GM21717 (cell line): ENCODE measurements around the gene RSL24D1.
"Not testable (repeated sequence)": the region's sequence is repeated elsewhere in the genome, so short reads cannot be mapped to it uniquely, and the experiment has no call there.

Experiments used
- ATAC-seq: cut with Tn5 transposase; IDR thresholded peaks from one replicate; pipeline ENCODE4 v1.9.1; 2021; ENCODE audit warnings: mild to moderate bottlenecking, moderate library complexity; ENCODE audit not compliant: unreplicated experiment

RSL24D1 gene

DNA sequence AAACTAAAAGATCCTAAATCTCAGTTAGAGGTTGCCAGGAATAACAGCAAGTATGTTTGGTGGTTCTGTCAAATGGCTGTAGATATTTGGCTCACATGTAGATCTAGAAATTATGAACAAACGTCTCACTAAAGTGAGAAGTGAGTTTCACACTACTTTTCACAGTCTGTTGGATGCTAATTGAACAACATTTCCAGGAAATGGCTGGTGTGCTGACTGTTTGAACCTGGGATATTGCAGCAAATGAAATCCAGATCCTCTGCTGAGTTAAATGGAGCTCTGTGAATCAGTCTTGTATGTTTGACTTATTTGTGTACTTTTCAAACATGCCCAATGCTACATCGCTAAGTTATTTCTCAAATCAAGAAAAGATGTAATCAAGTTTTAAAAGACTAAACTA, 21.3 kb upstream of the RSL24D1 start:
- no peak for ATAC-seq

DNA sequence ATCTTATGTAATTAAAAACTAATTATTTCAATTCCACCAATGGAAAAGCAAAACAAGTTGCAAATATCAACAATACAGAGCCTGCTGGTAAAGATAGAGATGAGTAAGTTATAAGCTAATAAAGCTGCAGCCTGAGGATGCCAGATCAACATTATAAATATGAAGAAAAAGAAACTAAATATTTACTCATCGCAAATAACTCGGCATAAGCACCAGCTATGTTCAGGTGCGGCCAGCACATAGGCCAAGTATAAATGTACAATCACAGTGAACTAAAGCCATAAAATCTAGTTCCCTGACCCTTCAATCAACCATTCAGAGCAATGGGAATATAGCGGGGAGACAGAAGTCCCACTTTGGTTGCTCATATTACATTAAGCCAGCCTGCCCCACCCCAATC, 7.7 kb upstream of the RSL24D1 start:
- no peak for ATAC-seq

- no peak for ATAC-seq
These were observed 5.5 kb upstream of the RSL24D1 start for GRCh38 chr15:55202206-55202605.

DNA sequence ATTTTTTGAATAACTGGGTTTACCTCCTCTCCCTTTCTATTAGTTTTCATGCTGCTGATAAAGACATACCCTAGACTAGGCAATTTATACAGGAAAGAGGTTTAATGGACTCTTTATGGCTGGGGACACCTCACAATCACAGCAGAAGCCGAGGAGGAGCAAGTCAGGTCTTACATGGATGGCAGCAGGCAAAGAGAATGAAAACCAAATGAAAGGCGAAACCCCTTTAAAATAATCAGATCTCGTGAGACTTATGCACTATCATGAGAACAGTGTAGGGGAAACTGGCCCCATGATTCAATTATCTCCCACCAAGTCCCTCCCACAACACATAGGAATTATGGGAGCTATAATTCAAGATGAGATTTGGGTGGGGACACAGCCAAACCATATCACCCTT, 2.0 kb upstream of the RSL24D1 start:
- ATAC-seq = no peak

DNA sequence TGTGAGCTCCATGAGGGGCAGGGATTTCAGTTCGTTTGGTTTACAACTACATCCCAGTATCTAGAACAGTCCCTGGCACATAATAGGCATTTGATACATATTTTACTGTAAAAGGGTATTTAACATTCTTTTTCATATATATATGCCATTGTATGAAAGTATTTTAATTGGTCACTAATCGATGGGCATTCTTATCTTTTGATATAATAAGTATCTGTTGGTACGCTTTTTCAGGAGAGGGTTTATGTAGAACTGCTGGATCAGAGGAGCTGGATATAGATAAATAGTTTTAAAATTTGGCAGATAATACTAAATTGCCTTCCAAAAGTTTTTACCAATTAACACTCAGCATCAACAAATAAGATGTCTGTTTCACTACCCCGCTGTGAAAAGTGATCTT, 978 bp upstream of the RSL24D1 start:
- ATAC-seq = no peak

DNA sequence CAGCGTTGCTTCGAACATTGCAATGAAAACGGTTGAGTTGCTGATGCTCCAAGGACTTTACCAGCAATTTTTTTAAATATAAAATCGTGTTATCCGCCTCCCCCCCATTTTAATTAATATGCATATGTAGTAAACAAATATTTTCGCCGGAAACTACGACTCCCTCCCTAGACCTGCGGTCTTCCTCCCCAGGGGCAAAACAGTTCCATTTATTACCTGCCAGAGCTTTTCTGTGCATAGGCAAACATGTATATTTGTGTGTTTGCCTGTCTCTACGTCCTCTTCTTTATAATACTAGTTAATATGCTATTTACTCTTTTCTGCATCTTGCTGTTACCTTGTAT, 593 bp upstream of the RSL24D1 start:
- ATAC-seq = peak; percentile 13

DNA sequence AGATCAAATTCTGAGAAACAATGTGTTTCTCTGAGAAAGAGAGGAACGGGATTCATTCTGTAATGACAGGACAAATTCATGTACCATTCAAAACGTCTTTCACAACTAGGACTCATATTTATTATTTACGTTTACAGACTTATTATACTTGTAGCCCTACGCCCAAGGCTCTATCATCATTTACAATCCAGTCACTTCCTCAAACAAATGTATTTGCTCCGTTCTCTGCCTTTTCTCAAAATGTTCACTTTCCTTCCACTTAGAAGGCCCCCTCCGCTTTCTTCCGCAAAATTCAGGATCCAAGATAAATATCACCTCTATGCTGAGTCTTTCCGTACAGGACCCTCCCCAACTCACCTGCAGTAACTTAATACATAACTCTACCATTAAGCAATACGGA, 745 bp downstream of the RSL24D1 start:
- no peak for ATAC-seq

- no peak for ATAC-seq
These were observed 2.5 kb downstream of the RSL24D1 start for GRCh38 chr15:55194256-55194655.

GRCh38 chr15:55186331-55186730, 10.4 kb downstream of the RSL24D1 start:
- ATAC-seq = no peak

DNA sequence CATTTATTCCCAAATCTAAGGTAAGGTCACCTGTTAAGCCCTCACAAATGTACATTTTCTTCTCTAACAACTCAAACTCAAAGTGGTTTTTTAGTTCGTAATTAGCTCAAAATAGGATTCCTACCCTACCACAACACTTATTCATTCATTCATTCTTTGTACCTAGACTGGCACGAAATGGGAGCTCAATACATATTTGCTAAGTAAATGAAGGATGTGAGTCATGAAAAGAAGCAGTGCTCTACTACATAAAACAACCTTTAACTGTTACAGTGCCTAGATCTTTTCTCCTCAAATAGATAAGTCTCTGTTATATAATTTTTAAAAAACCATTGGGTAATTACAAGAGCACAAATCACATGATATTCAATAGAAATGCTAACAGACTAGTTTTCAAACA, 13.1 kb downstream of the RSL24D1 start:
- ATAC-seq = no peak

DNA sequence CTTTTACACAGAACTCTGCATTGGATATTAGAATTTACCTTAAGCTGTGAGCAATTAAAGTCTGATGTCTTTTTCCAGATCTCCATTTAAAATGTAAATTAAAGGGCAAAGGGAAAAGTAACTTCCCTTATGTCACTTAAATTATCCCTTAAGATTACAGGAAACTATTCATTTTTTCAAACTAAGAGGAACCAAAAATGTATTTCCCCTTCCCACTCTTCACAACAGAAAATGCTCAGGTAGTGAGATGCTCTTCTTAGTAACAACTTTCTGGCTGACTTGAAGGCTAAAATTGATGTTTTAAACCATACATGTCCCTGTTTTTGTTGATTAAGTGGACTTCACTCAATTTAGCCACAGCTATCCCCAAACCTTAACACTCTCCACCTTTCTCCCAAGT, 17.6 kb downstream of the RSL24D1 start:
- no peak for ATAC-seq

- no peak for ATAC-seq
These were observed 26.4 kb downstream of the RSL24D1 start for GRCh38 chr15:55170361-55170760.

DNA sequence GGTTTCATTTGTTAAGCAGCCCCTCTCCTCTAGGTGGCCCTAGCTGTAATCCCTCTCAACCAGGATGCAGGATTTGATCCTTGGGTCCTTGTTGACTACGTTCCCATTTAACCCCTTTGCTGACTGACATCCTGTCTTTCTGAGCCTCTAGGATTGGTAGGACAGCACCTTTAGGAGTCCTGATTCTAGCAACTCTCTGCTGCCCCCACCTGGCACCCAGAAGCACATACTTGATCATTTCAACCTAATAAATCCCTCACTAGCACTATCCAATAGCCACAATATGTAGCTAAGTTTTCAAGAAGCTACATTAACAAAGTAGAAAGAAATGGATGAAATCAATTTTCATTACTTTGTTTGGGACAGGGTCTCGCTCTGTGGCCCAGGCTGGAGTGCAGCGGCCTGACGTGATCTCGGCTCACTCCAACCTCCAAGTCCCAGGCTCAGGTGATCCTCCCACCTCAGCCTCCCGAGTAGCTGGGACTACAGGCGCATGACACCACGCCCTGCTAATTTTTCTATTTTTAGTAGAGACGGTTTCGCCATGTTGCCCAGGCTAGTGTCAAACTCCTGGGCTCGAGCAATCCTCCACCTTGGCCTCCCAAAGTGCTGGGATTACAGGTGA, 28.3 kb downstream of the RSL24D1 start:
- peak; percentile 90 for ATAC-seq

DNA sequence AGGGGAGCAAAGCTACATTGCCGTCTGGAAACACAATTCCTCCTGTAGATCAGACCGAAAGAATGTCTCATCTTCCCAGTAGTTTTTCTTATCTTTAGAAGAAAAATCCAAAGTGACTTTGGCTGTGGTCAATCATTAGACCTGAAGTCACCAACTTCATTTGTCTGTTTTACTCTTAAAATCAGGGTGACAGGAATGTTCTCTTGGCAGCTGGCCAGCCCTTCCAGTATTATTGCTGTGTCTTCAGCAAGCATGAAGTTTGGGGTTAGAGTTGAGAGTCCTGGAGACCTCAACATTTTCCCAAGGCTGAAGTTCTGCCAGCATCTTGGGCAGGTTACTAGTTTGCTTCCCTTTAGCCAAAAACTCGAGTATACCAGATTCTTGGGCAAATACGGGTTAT, 32.5 kb downstream of the RSL24D1 start:
- ATAC-seq = no peak

- no peak for ATAC-seq
These were observed 45.1 kb downstream of the RSL24D1 start for GRCh38 chr15:55151631-55152030.

GRCh38 chr15:55143132-55143531, 53.6 kb downstream of the RSL24D1 start:
- ATAC-seq = not testable (repeated sequence)

DNA sequence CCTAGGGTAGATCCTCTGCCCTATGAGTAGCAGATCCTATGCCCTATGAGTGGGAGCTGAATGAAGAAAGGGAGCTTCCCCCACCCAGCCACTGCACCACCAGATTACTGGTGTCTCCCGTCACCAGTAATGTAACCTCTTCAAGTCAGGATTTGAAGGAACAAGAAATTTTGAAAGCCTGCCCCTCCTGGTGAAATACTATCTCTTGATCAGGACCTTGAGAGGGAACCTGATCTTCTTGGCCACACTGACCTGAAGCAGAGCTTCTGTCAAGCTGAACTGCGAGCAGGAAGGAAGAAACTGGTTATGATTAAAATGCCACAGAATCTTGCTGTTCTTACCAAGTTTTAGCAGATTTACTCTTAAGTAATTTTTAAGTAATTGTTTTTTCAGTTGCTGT, 62.8 kb downstream of the RSL24D1 start:
- ATAC-seq = no peak

DNA sequence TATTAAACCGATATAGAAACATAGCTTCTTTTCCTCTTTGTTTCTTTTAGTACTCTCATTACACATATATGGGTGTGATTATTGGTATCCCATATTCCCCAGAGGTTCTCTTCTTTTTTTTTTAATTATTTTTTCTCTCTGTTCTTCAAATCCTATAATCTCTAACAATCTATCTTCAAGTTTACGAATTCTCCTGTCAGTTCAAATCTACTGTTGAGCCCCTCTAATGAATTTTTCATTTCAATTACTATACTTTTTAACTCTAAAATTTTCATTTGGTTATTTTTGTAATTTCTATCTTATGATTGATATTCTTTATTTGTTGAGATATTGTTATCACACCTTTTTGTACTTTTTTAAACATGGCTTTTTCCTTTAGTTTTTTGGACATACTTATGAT, 64.1 kb downstream of the RSL24D1 start:
- no peak for ATAC-seq
